OCI-LY1 (cell line): ENCODE results near the gene HSD17B14.

Experiments
- EZH2 ChIP-seq: fragments of 200-600 bp; sonication (generic), shearing (Covaris generic); IDR thresholded peaks from 2 replicates; pipeline ENCODE4 v1.8.0; 2017; ENCODE audit warnings: borderline replicate concordance, mixed run types, mild to moderate bottlenecking, antibody characterized with exemption, low read length, moderate library complexity, mixed read lengths
- TF ChIP-seq, protein P1 (sequence below): fragments of 200-600 bp; sonication (generic), shearing (Covaris generic); IDR thresholded peaks from 2 replicates; pipeline ENCODE4 v1.5.1; 2017; ENCODE audit warnings: mild to moderate bottlenecking, antibody characterized with exemption, low read length, moderate library complexity, mixed read lengths

DNA sequence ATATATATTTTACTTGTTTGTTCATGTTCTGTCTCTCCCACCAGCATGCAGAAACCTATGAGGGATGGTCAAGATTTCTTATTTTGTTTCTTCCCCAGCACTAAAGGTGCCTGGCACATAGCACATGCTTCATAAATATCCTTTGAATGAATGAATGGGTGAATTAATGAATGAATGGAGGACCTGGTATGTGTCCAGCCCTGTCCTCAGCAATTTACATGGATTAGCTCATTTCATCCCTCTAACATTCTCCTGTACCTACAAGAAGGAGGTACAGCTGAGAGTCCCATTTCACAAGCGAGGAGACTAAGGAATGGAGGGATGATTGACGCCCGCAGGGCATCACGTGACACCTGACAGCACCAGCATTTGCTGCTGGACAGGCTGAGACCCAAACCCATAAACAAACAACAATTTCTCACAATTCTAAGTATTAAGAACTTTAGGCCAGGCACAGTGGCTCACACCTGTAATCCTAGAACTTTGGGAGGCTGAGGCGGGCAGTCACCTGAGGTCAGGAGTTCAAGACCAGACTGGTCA, 18.6 kb downstream of the HSD17B14 start:
- TF ChIP-seq, protein P1, sequence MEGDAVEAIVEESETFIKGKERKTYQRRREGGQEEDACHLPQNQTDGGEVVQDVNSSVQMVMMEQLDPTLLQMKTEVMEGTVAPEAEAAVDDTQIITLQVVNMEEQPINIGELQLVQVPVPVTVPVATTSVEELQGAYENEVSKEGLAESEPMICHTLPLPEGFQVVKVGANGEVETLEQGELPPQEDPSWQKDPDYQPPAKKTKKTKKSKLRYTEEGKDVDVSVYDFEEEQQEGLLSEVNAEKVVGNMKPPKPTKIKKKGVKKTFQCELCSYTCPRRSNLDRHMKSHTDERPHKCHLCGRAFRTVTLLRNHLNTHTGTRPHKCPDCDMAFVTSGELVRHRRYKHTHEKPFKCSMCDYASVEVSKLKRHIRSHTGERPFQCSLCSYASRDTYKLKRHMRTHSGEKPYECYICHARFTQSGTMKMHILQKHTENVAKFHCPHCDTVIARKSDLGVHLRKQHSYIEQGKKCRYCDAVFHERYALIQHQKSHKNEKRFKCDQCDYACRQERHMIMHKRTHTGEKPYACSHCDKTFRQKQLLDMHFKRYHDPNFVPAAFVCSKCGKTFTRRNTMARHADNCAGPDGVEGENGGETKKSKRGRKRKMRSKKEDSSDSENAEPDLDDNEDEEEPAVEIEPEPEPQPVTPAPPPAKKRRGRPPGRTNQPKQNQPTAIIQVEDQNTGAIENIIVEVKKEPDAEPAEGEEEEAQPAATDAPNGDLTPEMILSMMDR = no peak
- TF ChIP-seq EZH2 = no peak
